Choroid plexus epithelial cell (primary cell): Measurements from ENCODE around the gene FNTB.

ENCODE experiments used
- DNase-seq: peaks from one replicate; pipeline ENCODE4 v3.0.0-alpha.2; 2010; ENCODE audit warnings: low read depth
- H3K4me3 ChIP-seq: 2 replicates; pipeline ENCODE4 v1.5.1; 2011; ENCODE audit warnings: low read depth, mild to moderate bottlenecking, control low read depth, low read length, moderate library complexity
- CTCF ChIP-seq: conservative IDR thresholded peaks from 2 replicates; pipeline ENCODE4 v1.5.1; 2011; ENCODE audit warnings: low read depth, mild to moderate bottlenecking, control low read depth, inconsistent platforms, low read length, moderate library complexity

FNTB gene

GRCh38 chr14:65104791-65105190, 118.1 kb downstream of the FNTB start:
- DNase-seq: no peak
- TF ChIP-seq CTCF: no peak
- H3K4me3 ChIP-seq: no peak overlapping the region

- TF ChIP-seq CTCF: no peak
- no peak overlapping the region for H3K4me3 ChIP-seq
- DNase-seq: no peak
Observed at GRCh38 chr14:65106316-65106715, 119.6 kb downstream of the FNTB start.

DNA sequence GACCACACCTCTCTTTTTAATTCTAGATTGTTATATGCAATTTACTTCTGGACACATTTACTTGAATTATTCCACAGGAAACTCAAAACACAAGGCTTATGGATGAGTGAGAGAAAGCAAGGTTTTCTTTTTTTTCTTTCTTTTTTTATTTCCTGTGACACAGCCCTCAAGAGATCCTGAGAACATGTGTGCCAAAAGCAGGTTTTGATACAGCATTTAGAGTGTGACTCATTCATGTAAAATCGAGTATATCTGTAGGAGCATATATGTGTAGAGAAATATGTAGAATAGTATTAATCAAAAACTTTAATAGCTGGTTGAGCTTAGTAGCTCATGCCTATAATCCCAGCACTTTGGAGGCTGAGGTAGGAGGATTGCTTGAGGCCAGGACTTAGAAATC, 120.0 kb downstream of the FNTB start:
- H3K4me3 ChIP-seq: no peak overlapping the region
- no peak for DNase-seq
- TF ChIP-seq CTCF: no peak

DNA sequence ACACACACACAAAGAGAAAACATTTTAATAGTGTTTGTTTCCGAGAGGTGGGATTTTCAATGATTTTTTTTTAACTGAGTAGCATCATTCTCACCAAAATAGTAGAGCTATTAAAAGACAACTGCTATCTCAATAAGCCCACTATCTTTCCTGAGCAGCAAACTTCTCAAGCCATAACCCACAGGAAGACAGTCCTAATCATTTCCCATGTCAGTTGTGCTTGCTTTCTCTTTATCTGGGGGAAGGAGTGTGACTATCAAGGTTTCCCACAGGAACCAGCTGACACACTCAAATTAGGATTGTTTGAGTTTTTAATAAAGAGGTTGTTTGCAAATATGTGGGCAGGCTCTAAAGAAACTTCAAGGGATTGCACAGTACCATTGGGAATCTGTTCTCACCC, 120.5 kb downstream of the FNTB start:
- H3K4me3 ChIP-seq: no peak overlapping the region
- no peak for DNase-seq
- TF ChIP-seq CTCF: no peak

DNA sequence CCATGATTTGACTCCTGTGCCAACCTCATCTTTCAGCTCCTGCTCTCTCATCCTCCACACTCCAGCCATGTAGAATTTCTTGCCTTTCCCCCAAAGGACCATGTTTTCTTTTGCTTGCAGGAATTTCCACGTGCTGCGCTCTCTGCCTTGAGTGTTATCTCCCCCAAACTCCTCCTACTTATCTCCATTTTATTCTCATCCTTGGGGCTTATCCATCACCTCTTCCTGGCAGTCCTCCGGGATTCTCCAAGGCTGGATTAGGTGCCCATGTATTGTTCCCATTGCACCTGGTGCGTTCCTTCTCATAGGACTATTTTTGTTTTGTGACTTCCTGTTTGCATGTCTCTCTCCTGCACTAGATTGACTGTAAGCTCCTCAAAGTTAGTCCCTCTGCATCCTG, 122.7 kb downstream of the FNTB start:
- no peak for TF ChIP-seq CTCF
- DNase-seq: no peak
- no peak overlapping the region for H3K4me3 ChIP-seq

- no peak for TF ChIP-seq CTCF
- no peak overlapping the region for H3K4me3 ChIP-seq
- no peak for DNase-seq
Observed at GRCh38 chr14:65110525-65110924, 123.8 kb downstream of the FNTB start.
